22Rv1 (cell line): ENCODE data around the gene NEMP1.

Experiments
- ZFX ChIP-seq: fragments of 450-650 bp; IDR thresholded peaks from 2 replicates; pipeline ENCODE4 v1.6.1; 2017; ENCODE audit warnings: antibody characterized with exemption, borderline replicate concordance
- TF ChIP-seq, protein P1 (sequence below): fragments of 450-650 bp; IDR thresholded peaks from 2 replicates; pipeline ENCODE4 v1.5.1; 2017; ENCODE audit warnings: mild to moderate bottlenecking

DNA sequence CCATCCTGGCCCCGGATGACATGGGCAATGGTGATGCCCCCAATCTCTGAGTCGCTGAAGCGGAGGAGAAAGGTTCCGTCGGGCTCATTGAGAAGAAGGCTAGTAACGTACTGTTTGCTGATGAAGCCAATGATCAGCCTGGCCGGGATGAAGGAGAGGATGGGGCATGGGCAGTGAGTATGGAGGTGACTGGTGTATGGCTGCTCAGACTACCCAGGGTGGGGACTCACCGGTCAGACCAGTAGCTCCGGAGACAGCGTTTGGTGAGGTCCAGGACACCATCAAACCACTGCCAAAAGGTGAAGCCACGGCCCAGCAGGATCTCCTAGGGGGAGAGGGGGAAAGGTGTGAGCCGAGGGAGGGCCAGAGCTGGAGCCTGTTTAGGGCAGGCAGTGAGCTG is 21.2 kb upstream of the NEMP1 start:
- TF ChIP-seq, protein P1, sequence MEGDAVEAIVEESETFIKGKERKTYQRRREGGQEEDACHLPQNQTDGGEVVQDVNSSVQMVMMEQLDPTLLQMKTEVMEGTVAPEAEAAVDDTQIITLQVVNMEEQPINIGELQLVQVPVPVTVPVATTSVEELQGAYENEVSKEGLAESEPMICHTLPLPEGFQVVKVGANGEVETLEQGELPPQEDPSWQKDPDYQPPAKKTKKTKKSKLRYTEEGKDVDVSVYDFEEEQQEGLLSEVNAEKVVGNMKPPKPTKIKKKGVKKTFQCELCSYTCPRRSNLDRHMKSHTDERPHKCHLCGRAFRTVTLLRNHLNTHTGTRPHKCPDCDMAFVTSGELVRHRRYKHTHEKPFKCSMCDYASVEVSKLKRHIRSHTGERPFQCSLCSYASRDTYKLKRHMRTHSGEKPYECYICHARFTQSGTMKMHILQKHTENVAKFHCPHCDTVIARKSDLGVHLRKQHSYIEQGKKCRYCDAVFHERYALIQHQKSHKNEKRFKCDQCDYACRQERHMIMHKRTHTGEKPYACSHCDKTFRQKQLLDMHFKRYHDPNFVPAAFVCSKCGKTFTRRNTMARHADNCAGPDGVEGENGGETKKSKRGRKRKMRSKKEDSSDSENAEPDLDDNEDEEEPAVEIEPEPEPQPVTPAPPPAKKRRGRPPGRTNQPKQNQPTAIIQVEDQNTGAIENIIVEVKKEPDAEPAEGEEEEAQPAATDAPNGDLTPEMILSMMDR = no peak
- no peak for TF ChIP-seq ZFX
